ENCODE data around the gene CCRL2. TPM values are rescaled to one million over a fixed set of nuclear protein-coding genes. Genes with fewer than 3 reads are reported as not detected.
A peak's percentile ranks its signal among the peaks of the same experiment; 100 is the strongest.
"Not testable (repeated sequence)": the region's sequence is repeated elsewhere in the genome, so short reads cannot be mapped to it uniquely, and the experiment has no call there.

CCRL2 gene
- total RNA-seq, 1 experiment from 2014 or later = not detected

DNA sequence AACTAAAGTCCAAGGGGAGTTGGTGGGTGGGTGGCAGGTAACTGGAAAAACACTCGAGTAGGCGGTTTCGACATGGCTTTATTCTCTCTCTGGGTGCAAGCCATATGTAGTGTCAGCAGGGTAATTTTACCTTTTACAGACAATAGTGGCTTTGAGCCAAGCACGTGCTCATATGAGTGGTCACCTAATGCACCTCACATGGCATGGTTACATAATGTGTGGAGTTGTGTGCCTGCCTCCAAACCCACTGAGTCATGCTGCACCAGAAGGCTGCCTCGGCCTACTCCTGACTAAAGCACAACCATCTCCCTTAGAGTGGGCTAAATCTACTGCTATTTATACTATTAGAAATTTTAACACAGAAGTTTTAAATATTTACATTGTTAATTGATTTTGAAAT lies 16.5 kb downstream of the CCRL2 start:
- Mint-ChIP-seq H3K27ac (ENCODE audit: unreplicated experiment) (peak overlapping the region; percentile 63), H3K27me3 (ENCODE audit: unreplicated experiment) (no peaks in the 10 kb centered on the region), H3K36me3 (ENCODE audit: insufficient read depth, unreplicated experiment) (peaks cover 6% of the 10 kb centered on the region), H3K4me3 (ENCODE audit: low read depth, unreplicated experiment) (no peak overlapping the region), H3K4me1 (ENCODE audit: low read depth, unreplicated experiment) (peaks cover 26% of the 10 kb centered on the region), H3K9me3 (ENCODE audit: low read depth, unreplicated experiment) (no peaks in the 10 kb centered on the region)
- TF ChIP-seq, protein P1, sequence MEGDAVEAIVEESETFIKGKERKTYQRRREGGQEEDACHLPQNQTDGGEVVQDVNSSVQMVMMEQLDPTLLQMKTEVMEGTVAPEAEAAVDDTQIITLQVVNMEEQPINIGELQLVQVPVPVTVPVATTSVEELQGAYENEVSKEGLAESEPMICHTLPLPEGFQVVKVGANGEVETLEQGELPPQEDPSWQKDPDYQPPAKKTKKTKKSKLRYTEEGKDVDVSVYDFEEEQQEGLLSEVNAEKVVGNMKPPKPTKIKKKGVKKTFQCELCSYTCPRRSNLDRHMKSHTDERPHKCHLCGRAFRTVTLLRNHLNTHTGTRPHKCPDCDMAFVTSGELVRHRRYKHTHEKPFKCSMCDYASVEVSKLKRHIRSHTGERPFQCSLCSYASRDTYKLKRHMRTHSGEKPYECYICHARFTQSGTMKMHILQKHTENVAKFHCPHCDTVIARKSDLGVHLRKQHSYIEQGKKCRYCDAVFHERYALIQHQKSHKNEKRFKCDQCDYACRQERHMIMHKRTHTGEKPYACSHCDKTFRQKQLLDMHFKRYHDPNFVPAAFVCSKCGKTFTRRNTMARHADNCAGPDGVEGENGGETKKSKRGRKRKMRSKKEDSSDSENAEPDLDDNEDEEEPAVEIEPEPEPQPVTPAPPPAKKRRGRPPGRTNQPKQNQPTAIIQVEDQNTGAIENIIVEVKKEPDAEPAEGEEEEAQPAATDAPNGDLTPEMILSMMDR (IDR thresholded peaks at IDR 0.05; ENCODE audit: unreplicated experiment) = no peak
- intact Hi-C loops (cut with micrococcal nuclease; ENCODE audit: unreplicated experiment) = no loop called here
- peak; percentile 42 for DNase-seq
- CTCF ChIA-PET = no interaction called here
- no TSS peak for BruUV-seq (replicated peaks)

GRCh38 chr3:46426476-46426875 lies 19.4 kb downstream of the CCRL2 start:
- CTCF ChIA-PET; H3K9me3 Mint-ChIP-seq (ENCODE audit: low read depth, unreplicated experiment); H3K4me3 Mint-ChIP-seq (ENCODE audit: low read depth, unreplicated experiment); DNase-seq; BruUV-seq (replicated peaks); H3K36me3 Mint-ChIP-seq (ENCODE audit: insufficient read depth, unreplicated experiment); H3K27me3 Mint-ChIP-seq (ENCODE audit: unreplicated experiment); H3K27ac Mint-ChIP-seq (ENCODE audit: unreplicated experiment): not testable (repeated sequence)
- H3K4me1 Mint-ChIP-seq (ENCODE audit: low read depth, unreplicated experiment) = peaks cover 33% of the 10 kb centered on the region
- intact Hi-C loops (cut with micrococcal nuclease; ENCODE audit: unreplicated experiment) = loop anchor here (1.0 kb wide), 1 partner anchor 24 kb away; no protein-coding TSS in a partner anchor

- BruUV-seq (replicated peaks); DNase-seq; H3K27ac Mint-ChIP-seq (ENCODE audit: unreplicated experiment); CTCF ChIA-PET; H3K36me3 Mint-ChIP-seq (ENCODE audit: insufficient read depth, unreplicated experiment); H3K27me3 Mint-ChIP-seq (ENCODE audit: unreplicated experiment); H3K4me3 Mint-ChIP-seq (ENCODE audit: low read depth, unreplicated experiment); intact Hi-C loops (cut with micrococcal nuclease; ENCODE audit: unreplicated experiment); H3K9me3 Mint-ChIP-seq (ENCODE audit: low read depth, unreplicated experiment): not testable (repeated sequence)
- H3K4me1 Mint-ChIP-seq (ENCODE audit: low read depth, unreplicated experiment) = peaks cover 33% of the 10 kb centered on the region
Observed at GRCh38 chr3:46427404-46427803, 20.3 kb downstream of the CCRL2 start.

DNA sequence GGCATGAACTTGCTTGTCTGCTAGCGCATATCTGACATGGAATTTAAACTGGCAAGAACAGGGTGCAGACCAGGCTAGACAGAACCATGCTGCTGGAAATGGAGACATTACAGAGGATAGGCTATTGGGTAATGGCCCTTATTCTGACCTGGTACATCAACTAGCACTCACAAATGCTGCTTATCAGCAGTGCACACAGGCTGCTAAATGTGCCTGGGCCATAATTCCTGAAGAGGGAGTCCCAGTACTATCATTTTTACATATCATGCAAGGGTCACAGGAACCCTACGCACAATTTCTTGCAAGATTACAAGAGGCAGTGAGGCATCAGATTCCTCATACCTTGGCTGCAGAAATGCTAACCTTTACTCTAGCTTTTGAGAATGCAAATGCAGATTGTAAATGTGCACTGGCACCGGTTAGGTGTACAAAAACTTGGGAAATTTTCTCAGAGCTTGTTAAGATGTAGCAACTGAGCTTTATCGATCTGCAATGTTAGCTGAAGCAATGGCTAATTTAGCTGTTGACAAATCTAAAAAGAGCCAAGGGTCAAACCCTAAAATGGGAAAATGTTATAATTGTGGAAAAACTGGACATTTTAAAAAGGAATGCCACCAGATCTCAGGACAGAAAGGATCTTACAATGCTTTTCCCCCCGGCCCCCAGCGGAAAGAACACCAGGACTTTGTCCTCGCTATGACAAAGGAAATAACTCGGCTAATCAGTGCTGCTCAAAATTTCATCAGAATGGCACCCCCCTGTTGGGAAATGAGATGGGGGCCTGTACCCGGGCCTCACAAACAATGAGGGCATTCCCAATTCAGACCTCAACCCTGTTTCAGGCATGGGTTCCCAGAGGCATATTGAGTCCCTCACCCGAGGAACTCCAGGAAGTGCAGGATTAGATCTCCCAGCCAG lies 21.1 kb downstream of the CCRL2 start:
- H3K4me1 Mint-ChIP-seq (ENCODE audit: low read depth, unreplicated experiment) = peaks cover 28% of the 10 kb centered on the region
- intact Hi-C loops (cut with micrococcal nuclease; ENCODE audit: unreplicated experiment) = no loop called here
- BruUV-seq (replicated peaks) = no TSS peak
- no peak overlapping the region for H3K4me3 Mint-ChIP-seq (ENCODE audit: low read depth, unreplicated experiment)
- DNase-seq = no peak
- H3K9me3 Mint-ChIP-seq (ENCODE audit: low read depth, unreplicated experiment) = no peaks in the 10 kb centered on the region
- peaks cover 6% of the 10 kb centered on the region for H3K36me3 Mint-ChIP-seq (ENCODE audit: insufficient read depth, unreplicated experiment)
- no peak overlapping the region for H3K27ac Mint-ChIP-seq (ENCODE audit: unreplicated experiment)
- TF ChIP-seq, protein P1 (IDR thresholded peaks at IDR 0.05; ENCODE audit: unreplicated experiment) = no peak
- H3K27me3 Mint-ChIP-seq (ENCODE audit: unreplicated experiment) = no peaks in the 10 kb centered on the region
- CTCF ChIA-PET = no interaction called here

- no peaks in the 10 kb centered on the region for H3K36me3 Mint-ChIP-seq (ENCODE audit: insufficient read depth, unreplicated experiment)
- CTCF ChIA-PET = no interaction called here
- no peaks in the 10 kb centered on the region for H3K9me3 Mint-ChIP-seq (ENCODE audit: low read depth, unreplicated experiment)
- intact Hi-C loops (cut with micrococcal nuclease; ENCODE audit: unreplicated experiment) = no loop called here
- no peaks in the 10 kb centered on the region for H3K27me3 Mint-ChIP-seq (ENCODE audit: unreplicated experiment)
- H3K4me3 Mint-ChIP-seq (ENCODE audit: low read depth, unreplicated experiment) = no peak overlapping the region
- H3K27ac Mint-ChIP-seq (ENCODE audit: unreplicated experiment) = no peak overlapping the region
- no TSS peak for BruUV-seq (replicated peaks)
- TF ChIP-seq, protein P1 (IDR thresholded peaks at IDR 0.05; ENCODE audit: unreplicated experiment) = no peak
- peaks cover 21% of the 10 kb centered on the region for H3K4me1 Mint-ChIP-seq (ENCODE audit: low read depth, unreplicated experiment)
- DNase-seq = no peak
Observed at GRCh38 chr3:46429250-46429649, 22.2 kb downstream of the CCRL2 start.
